ENCODE measurements around the gene VEZT.

The VEZT gene

GRCh38 chr12:95322326-95322725, 104.7 kb downstream of the VEZT start:
- no peak for TF ChIP-seq CTCF (IDR thresholded peaks at IDR 0.05)

- no peak for TF ChIP-seq CTCF (IDR thresholded peaks at IDR 0.05)
These were observed 105.6 kb downstream of the VEZT start for GRCh38 chr12:95323212-95323611.

GRCh38 chr12:95325501-95325900, 107.9 kb downstream of the VEZT start:
- TF ChIP-seq CTCF (IDR thresholded peaks at IDR 0.05): no peak

- TF ChIP-seq CTCF (IDR thresholded peaks at IDR 0.05): no peak
These were observed 108.8 kb downstream of the VEZT start for GRCh38 chr12:95326445-95326844.

GRCh38 chr12:95326855-95327254, 109.2 kb downstream of the VEZT start:
- TF ChIP-seq CTCF (IDR thresholded peaks at IDR 0.05): no peak

GRCh38 chr12:95328708-95329107, 111.1 kb downstream of the VEZT start:
- TF ChIP-seq CTCF (IDR thresholded peaks at IDR 0.05): no peak

- no peak for TF ChIP-seq CTCF (IDR thresholded peaks at IDR 0.05)
These were observed 118.3 kb downstream of the VEZT start for GRCh38 chr12:95335948-95336347.

GRCh38 chr12:95336387-95337067, 118.9 kb downstream of the VEZT start:
- peak; percentile 100 for TF ChIP-seq CTCF (IDR thresholded peaks at IDR 0.05)

All from LNCAP (cell line).